Measurements from ENCODE around the gene GRID2. TPM values are rescaled to one million over a fixed set of nuclear protein-coding genes. Genes with fewer than 3 reads are reported as not detected.

GRID2 gene
- total and polyA plus RNA-seq, 12 donors, result 0.55 to 4.0 (median 2.0) TPM

- H3K36me3 ChIP-seq (replicated peaks in 1 of 2), result no peaks in the 10 kb centered on the region
- WGBS, 4 donors, result 46 to 53% (median 48%) methylated on average over 4 of the region's 4 CpGs
- H3K4me1 ChIP-seq (replicated peaks in 1 of 2), result no peaks in the 10 kb centered on the region
- H3K4me3 ChIP-seq, result no peak overlapping the region
- H3K27ac ChIP-seq, result no peak overlapping the region
- TF ChIP-seq POLR2A (IDR thresholded peaks at IDR 0.05) (no peak), CTCF (IDR thresholded peaks at IDR 0.05) (no peak)
- intact Hi-C loops (cut with DNase I), result no loop called here
- H3K9me3 ChIP-seq (replicated peaks in 1 of 3), result no peaks in the 10 kb centered on the region
- no peak for DNase-seq
- no peaks in the 10 kb centered on the region for H3K27me3 ChIP-seq
These were observed 488.2 kb downstream of the GRID2 start for GRCh38 chr4:92791871-92792440.

- 76 to 86% (median 84%) methylated on average over 2 of the region's 2 CpGs for WGBS, 4 donors
- intact Hi-C loops (cut with DNase I), result no loop called here
- TF ChIP-seq CTCF (IDR thresholded peaks at IDR 0.05), result no peak
- TF ChIP-seq POLR2A (IDR thresholded peaks at IDR 0.05), result no peak
- DNase-seq, result no peak
- H3K27me3 ChIP-seq, result no peaks in the 10 kb centered on the region
- H3K27ac ChIP-seq, result no peak overlapping the region
- no peaks in the 10 kb centered on the region for H3K36me3 ChIP-seq (replicated peaks in 1 of 2)
- no peaks in the 10 kb centered on the region for H3K4me1 ChIP-seq (replicated peaks in 1 of 2)
- no peaks in the 10 kb centered on the region for H3K9me3 ChIP-seq (replicated peaks in 1 of 3)
- H3K4me3 ChIP-seq, result no peak overlapping the region
These were observed 505.6 kb downstream of the GRID2 start for GRCh38 chr4:92809381-92809780.

GRCh38 chr4:92812652-92813051 is 508.9 kb downstream of the GRID2 start:
- no peaks in the 10 kb centered on the region for H3K36me3 ChIP-seq (replicated peaks in 1 of 2)
- H3K4me1 ChIP-seq (replicated peaks in 1 of 2), result no peaks in the 10 kb centered on the region
- WGBS, 4 donors, result 35 to 58% (median 48%) methylated on average over 1 of the region's 1 CpG
- TF ChIP-seq CTCF (IDR thresholded peaks at IDR 0.05) (no peak), POLR2A (IDR thresholded peaks at IDR 0.05) (no peak)
- H3K27ac ChIP-seq, result no peak overlapping the region
- no peaks in the 10 kb centered on the region for H3K9me3 ChIP-seq (replicated peaks in 1 of 3)
- no peaks in the 10 kb centered on the region for H3K27me3 ChIP-seq
- no peak overlapping the region for H3K4me3 ChIP-seq
- intact Hi-C loops (cut with DNase I), result no loop called here
- DNase-seq, result no peak

GRCh38 chr4:92814677-92815076 is 510.9 kb downstream of the GRID2 start:
- Histone ChIP-seq H3K27me3 (no peaks in the 10 kb centered on the region), H3K4me3 (no peak overlapping the region), H3K4me1 (replicated peaks in 1 of 2) (no peaks in the 10 kb centered on the region), H3K9me3 (replicated peaks in 1 of 3) (no peaks in the 10 kb centered on the region), H3K27ac (no peak overlapping the region), H3K36me3 (replicated peaks in 1 of 2) (no peaks in the 10 kb centered on the region)
- TF ChIP-seq POLR2A (IDR thresholded peaks at IDR 0.05) (no peak), CTCF (IDR thresholded peaks at IDR 0.05) (no peak)
- no peak for DNase-seq
- intact Hi-C loops (cut with DNase I), result no loop called here
- WGBS, 4 donors, result 86 to 100% (median 87%) methylated on average over 1 of the region's 1 CpG
